ENCODE results near the gene DCST2. TPM values are rescaled to one million over a fixed set of nuclear protein-coding genes. Genes with fewer than 3 reads are reported as not detected.

DCST2 gene
- total RNA-seq, 4 donors from 2014 or later, result not detected

DNA sequence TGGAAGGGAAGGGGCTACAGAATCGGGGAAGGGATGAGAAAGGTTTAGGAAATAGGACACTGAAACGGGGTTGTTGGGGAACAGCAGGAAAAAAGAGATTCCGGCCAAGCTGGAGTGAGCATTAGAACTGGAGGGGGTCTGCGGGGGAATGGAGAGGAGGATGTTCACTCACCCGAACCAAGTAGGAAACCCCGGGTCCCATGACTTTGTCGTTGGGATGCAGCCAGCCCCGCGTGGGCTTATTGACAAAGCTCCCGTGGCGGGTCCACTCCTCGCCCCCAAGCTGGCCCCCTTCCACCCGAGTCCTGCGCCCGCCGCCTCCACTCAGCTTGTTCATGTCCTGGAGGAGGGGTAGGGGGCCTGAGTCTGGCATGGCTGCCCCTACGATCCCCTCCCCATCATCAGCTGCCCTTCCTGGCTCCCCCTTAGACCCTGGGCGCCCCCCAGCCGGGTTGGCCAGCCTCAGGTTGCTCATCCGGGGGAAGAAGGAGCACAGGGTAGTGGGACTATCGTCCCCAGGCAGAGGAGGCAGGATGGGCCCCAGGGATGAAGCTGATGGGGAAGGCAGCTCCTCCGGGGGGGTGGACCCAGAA lies 63.6 kb downstream of the DCST2 start:
- H3K9me3 ChIP-seq, result no peaks in the 10 kb centered on the region
- H3K27me3 ChIP-seq, result no peaks in the 10 kb centered on the region
- no peak for TF ChIP-seq POLR2A (IDR thresholded peaks at IDR 0.05)
- TF ChIP-seq CTCF (IDR thresholded peaks at IDR 0.05 in 4 of 5, conservative IDR thresholded peaks at IDR 0.05 in 1 of 5), result no peak
- H3K36me3 ChIP-seq, result peaks cover 0 to 36% of the 10 kb centered on the region in 2 donors
- DNase-seq (peak in 1 of 2 donors; percentile 43), ATAC-seq (no peak)
- peak overlapping the region; percentile 93 to 96 (median 95) for H3K27ac ChIP-seq
- in situ Hi-C loops (cut with MboI; ENCODE audit: low sequenced_read_pairs in 4 of 4), result loop anchor here in 3 of 4 donors (10.0 to 25.0 kb wide), 2 partner anchors 45 to 92 kb away; partner anchors contain the start of genes ADAM15 (in 1 of the 3) and EFNA4 (in 1 of the 3)
- intact Hi-C loops (cut with DNase I; ENCODE audit: low total_unique reads), result loop anchor here (5.0 kb wide), 2 partner anchors 82 to 117 kb away; partner anchors contain the start of gene ADAM15
- H3K4me1 ChIP-seq, result peaks cover 38 to 42% of the 10 kb centered on the region in 2 donors
- H3K4me3 ChIP-seq, result peak overlapping the region; percentile 45 to 64 (median 52)

- ATAC-seq, result no peak
- no peaks in the 10 kb centered on the region for H3K27me3 ChIP-seq
- peak overlapping the region in 2 of 4 donors; percentile 45 to 54 for H3K4me3 ChIP-seq
- H3K36me3 ChIP-seq, result peaks cover 0 to 43% of the 10 kb centered on the region in 2 donors
- TF ChIP-seq POLR2A (IDR thresholded peaks at IDR 0.05) (no peak), CTCF (IDR thresholded peaks at IDR 0.05 in 4 of 5, conservative IDR thresholded peaks at IDR 0.05 in 1 of 5) (no peak)
- intact Hi-C loops (cut with DNase I; ENCODE audit: low total_unique reads) (no loop called here), in situ Hi-C loops (cut with MboI; ENCODE audit: low sequenced_read_pairs in 4 of 4) (loop anchor here in 3 of 4 donors (10.0 to 25.0 kb wide), 2 partner anchors 46 to 93 kb away; partner anchors contain the start of genes ADAM15 (in 1 of the 3) and EFNA4 (in 1 of the 3))
- peaks cover 38 to 39% of the 10 kb centered on the region in 2 donors for H3K4me1 ChIP-seq
- DNase-seq, result no peak
- peak overlapping the region; percentile 93 to 96 (median 95) for H3K27ac ChIP-seq
- H3K9me3 ChIP-seq, result no peaks in the 10 kb centered on the region
Measured at GRCh38 chr1:154969246-154969645, 64.3 kb downstream of the DCST2 start.

- Histone ChIP-seq H3K27me3 (no peaks in the 10 kb centered on the region), H3K4me3 (no peak overlapping the region), H3K27ac (peak overlapping the region; percentile 93 to 96 (median 95)), H3K9me3 (no peaks in the 10 kb centered on the region), H3K36me3 (peaks cover under 1 to 46% of the 10 kb centered on the region in 2 donors), H3K4me1 (peaks cover 38 to 39% of the 10 kb centered on the region in 2 donors)
- intact Hi-C loops (cut with DNase I; ENCODE audit: low total_unique reads) (no loop called here), in situ Hi-C loops (cut with MboI; ENCODE audit: low sequenced_read_pairs in 4 of 4) (loop anchor here in 3 of 4 donors (10.0 to 25.0 kb wide), 2 partner anchors 46 to 94 kb away; partner anchors contain the start of genes ADAM15 (in 1 of the 3) and EFNA4 (in 1 of the 3))
- DNase-seq, result no peak
- no peak for ATAC-seq
- TF ChIP-seq POLR2A (IDR thresholded peaks at IDR 0.05), result no peak
- TF ChIP-seq CTCF (IDR thresholded peaks at IDR 0.05 in 4 of 5, conservative IDR thresholded peaks at IDR 0.05 in 1 of 5), result no peak
Measured at GRCh38 chr1:154968731-154969130, 64.8 kb downstream of the DCST2 start.

Small RNAs within 50 kb of the gene (microRNA-seq; reads per million reads assigned to microRNA genes)
- gene MIR4258 (ENCODE audit: borderline replicate concordance in 2 of 2), result 0 reads per million in 2 donors

Other genes starting within 250 kb of the DCST2 start
- 10 to 100 TPM in 3 of 4 donors, 1 to 10 TPM in 1; 5.0 to 30.0 (median 20.8) TPM for gene KCNN3, start 163.5 kb downstream of the DCST2 start, total RNA-seq
- gene PMVK, start 97.1 kb downstream of the DCST2 start, total RNA-seq, result 1 to 10 TPM; 4.6 to 7.6 (median 6.1) TPM
- 100 to 1,000 TPM; 126 to 171 (median 165) TPM for gene PBXIP1, start 77.7 kb downstream of the DCST2 start, total RNA-seq
- gene PYGO2, start 72.0 kb downstream of the DCST2 start, total RNA-seq, result 10 to 100 TPM; 12.6 to 22.7 (median 17.8) TPM
- gene SHC1, start 63.0 kb downstream of the DCST2 start, total RNA-seq, result 100 to 1,000 TPM in 1 of 4 donors, 10 to 100 TPM in 3; 27.4 to 135 (median 54.9) TPM
- gene CKS1B, start 59.1 kb downstream of the DCST2 start, total RNA-seq, result 10 to 100 TPM in 1 of 4 donors, 1 to 10 TPM in 3; 3.6 to 15.7 (median 7.9) TPM
- gene FLAD1, start 50.4 kb downstream of the DCST2 start, total RNA-seq, result 10 to 100 TPM; 26.6 to 36.8 (median 31.7) TPM
- gene LENEP, start 40.2 kb downstream of the DCST2 start, total RNA-seq, result not detected
- 100 to 1,000 TPM in 1 of 4 donors, 10 to 100 TPM in 3; 61.3 to 100 (median 73.1) TPM for gene ZBTB7B, start 31.0 kb downstream of the DCST2 start, total RNA-seq
- gene DCST1, start within 50 bp of the DCST2 start, total RNA-seq, result under 1 TPM in 2 of 4 donors, not detected in 2; 0.13 to 0.35 TPM
- 10 to 100 TPM; 30.3 to 42.8 (median 36.9) TPM for gene ADAM15, start 17.5 kb upstream of the DCST2 start, total RNA-seq
- under 1 TPM; 0.41 to 0.87 (median 0.80) TPM for gene EFNA4, start 30.0 kb upstream of the DCST2 start, total RNA-seq
- gene EFNA3, start 45.1 kb upstream of the DCST2 start, total RNA-seq, result 1 to 10 TPM in 2 of 4 donors, under 1 TPM in 1, not detected in 1; 0.55 to 1.8 (median 1.6) TPM
- 10 to 100 TPM; 12.6 to 35.1 (median 14.4) TPM for gene EFNA1, start 94.1 kb upstream of the DCST2 start, total RNA-seq
- gene SLC50A1, start 102.1 kb upstream of the DCST2 start, total RNA-seq, result 10 to 100 TPM in 1 of 4 donors, 1 to 10 TPM in 3; 3.5 to 11.4 (median 8.2) TPM
- gene DPM3, start 106.8 kb upstream of the DCST2 start, total RNA-seq, result 10 to 100 TPM in 3 of 4 donors, 1 to 10 TPM in 1; 7.3 to 69.5 (median 57.9) TPM
- 100 to 1,000 TPM in 1 of 4 donors, 10 to 100 TPM in 3; 59.6 to 102 (median 91.6) TPM for gene KRTCAP2, start 139.5 kb upstream of the DCST2 start, total RNA-seq
- gene TRIM46, start 140.1 kb upstream of the DCST2 start, total RNA-seq, result not detected
- 1 to 10 TPM; 1.5 to 4.6 (median 3.3) TPM for gene THBS3, start 174.1 kb upstream of the DCST2 start, total RNA-seq
- gene MTX1, start 174.9 kb upstream of the DCST2 start, total RNA-seq, result 10 to 100 TPM; 14.4 to 26.9 (median 24.6) TPM
- 10 to 100 TPM in 3 of 4 donors, 1 to 10 TPM in 1; 7.9 to 22.3 (median 18.8) TPM for gene ENTREP3, start 221.7 kb upstream of the DCST2 start, total RNA-seq
- 100 to 1,000 TPM in 1 of 4 donors, 10 to 100 TPM in 3; 60.0 to 108 (median 79.3) TPM for gene SCAMP3, start 228.6 kb upstream of the DCST2 start, total RNA-seq
- gene CLK2, start 239.7 kb upstream of the DCST2 start, total RNA-seq, result 10 to 100 TPM in 2 of 4 donors, 1 to 10 TPM in 2; 7.1 to 13.1 (median 9.8) TPM
- 1 to 10 TPM in 2 of 4 donors, under 1 TPM in 2; 0.18 to 1.5 (median 1.1) TPM for gene HCN3, start 243.7 kb upstream of the DCST2 start, total RNA-seq